Activated CD4-positive, alpha-beta T cell treated with anti-CD3 and anti-CD28 coated beads for 24 hours (primary cell): ENCODE measurements around the gene TMEM145.

Source experiments
- DNase-seq, 2 donors: peaks; one replicate each; pipeline ENCODE4 v3.0.0-alpha.2; 2020; ENCODE audit warnings: low read depth in 2 of 2

The TMEM145 gene

GRCh38 chr19:42288881-42289555 lies 24.1 kb upstream of the TMEM145 start:
- DNase-seq = no peak

GRCh38 chr19:42289556-42290041 lies 23.5 kb upstream of the TMEM145 start:
- DNase-seq = no peak

- DNase-seq = no peak
Observed at GRCh38 chr19:42290136-42290522, 23.0 kb upstream of the TMEM145 start.

- DNase-seq = no peak
Observed at GRCh38 chr19:42290523-42291434, 22.3 kb upstream of the TMEM145 start.

GRCh38 chr19:42291435-42291810 lies 21.7 kb upstream of the TMEM145 start:
- no peak for DNase-seq

- no peak for DNase-seq
Observed at GRCh38 chr19:42292042-42292960, 20.8 kb upstream of the TMEM145 start.

- no peak for DNase-seq
Observed at GRCh38 chr19:42292963-42293362, 20.1 kb upstream of the TMEM145 start.

- DNase-seq = no peak
Observed at GRCh38 chr19:42293540-42293939, 19.6 kb upstream of the TMEM145 start.

GRCh38 chr19:42293948-42294347 lies 19.2 kb upstream of the TMEM145 start:
- DNase-seq = no peak

- DNase-seq = no peak
Observed at GRCh38 chr19:42294471-42295137, 18.5 kb upstream of the TMEM145 start.

- DNase-seq = no peak
Observed at GRCh38 chr19:42295342-42295741, 17.8 kb upstream of the TMEM145 start.

- DNase-seq = peak; percentile 88 to 91
Observed at GRCh38 chr19:42295831-42296525, 17.1 kb upstream of the TMEM145 start.

- DNase-seq = no peak
Observed at GRCh38 chr19:42297039-42297438, 16.1 kb upstream of the TMEM145 start.

- DNase-seq = no peak
Observed at GRCh38 chr19:42301646-42302203, 11.4 kb upstream of the TMEM145 start, which contains the start of gene PRR19. Gene PRR19, plus strand, starts transcription at chr19:42302132. Its CDS starts 7,453 bp downstream, at chr19:42309585.

GRCh38 chr19:42303101-42303464 lies 10.0 kb upstream of the TMEM145 start:
- DNase-seq = no peak

GRCh38 chr19:42303876-42304275 lies 9.2 kb upstream of the TMEM145 start:
- DNase-seq = no peak

- DNase-seq = no peak
Observed at GRCh38 chr19:42306646-42307045, 6.5 kb upstream of the TMEM145 start.

- DNase-seq = no peak
Observed at GRCh38 chr19:42309686-42310085, 3.4 kb upstream of the TMEM145 start.

GRCh38 chr19:42311657-42312056 lies 1.5 kb upstream of the TMEM145 start:
- no peak for DNase-seq

- no peak for DNase-seq
Observed at GRCh38 chr19:42312370-42312769, 739 bp upstream of the TMEM145 start.
